Activated T-helper 2 cell treated with anti-CD3 and anti-CD28 coated beads, Interferon-gamma antibody, Interleukin-2, Interleukin-4, amounts not matched to agents 10 μg/mL and 5 μg/mL and 100 μg/mL, durations not matched to agents 14 hours and 24 hours and 36 hours (primary cell): ENCODE results near the gene QARS1. TPM values are rescaled to one million over a fixed set of nuclear protein-coding genes. Genes with fewer than 3 reads are reported as not detected.

Source experiments
- DNase-seq: peaks from one replicate; pipeline ENCODE4 v3.0.0; 2021; ENCODE audit warnings: low spot score
- H3K27ac Mint-ChIP-seq: one replicate; pipeline ENCODE4 v1.8.0; 2021; ENCODE audit warnings: mixed read lengths
- H3K27me3 Mint-ChIP-seq: one replicate; pipeline ENCODE4 v1.8.0; 2021; ENCODE audit warnings: low read depth, mixed read lengths
- H3K36me3 Mint-ChIP-seq: one replicate; pipeline ENCODE4 v1.8.0; 2021; ENCODE audit warnings: low read depth, mixed read lengths
- H3K4me1 Mint-ChIP-seq: one replicate; pipeline ENCODE4 v1.8.0; 2021; ENCODE audit warnings: low read depth, mixed read lengths
- H3K4me3 Mint-ChIP-seq: one replicate; pipeline ENCODE4 v1.8.0; 2021; ENCODE audit warnings: low read depth, mild to moderate bottlenecking, moderate library complexity, mixed read lengths
- H3K9me3 Mint-ChIP-seq: one replicate; pipeline ENCODE4 v1.8.0; 2021; ENCODE audit warnings: mixed read lengths
- intact Hi-C: fragments of 100-400 bp; cut with micrococcal nuclease; formaldehyde crosslinking; loops from one replicate; pipeline ENCODE4 v1.15.1; 2023
- total RNA-seq: library from RNA; stranded (reverse); gene quantifications from 2 replicates; pipeline ENCODE4 v1.2.3, GENCODE V29; 2022

QARS1 gene
- total RNA-seq, 1 donor from 2014 or later: 226 TPM

GRCh38 chr3:49111347-49111746, 6.8 kb upstream of the QARS1 start:
- Mint-ChIP-seq H3K27ac (no peak overlapping the region), H3K4me3 (no peak overlapping the region), H3K4me1 (no peaks in the 10 kb centered on the region), H3K9me3 (no peaks in the 10 kb centered on the region), H3K36me3 (peaks cover 63% of the 10 kb centered on the region), H3K27me3 (no peaks in the 10 kb centered on the region)
- intact Hi-C loops: no loop called here
- no peak for DNase-seq

GRCh38 chr3:49110780-49111179, 6.2 kb upstream of the QARS1 start:
- DNase-seq: no peak
- intact Hi-C loops: no loop called here
- Mint-ChIP-seq H3K27ac (no peak overlapping the region), H3K4me3 (no peak overlapping the region), H3K9me3 (no peaks in the 10 kb centered on the region), H3K36me3 (peaks cover 58% of the 10 kb centered on the region), H3K27me3 (no peaks in the 10 kb centered on the region), H3K4me1 (peaks cover under 1% of the 10 kb centered on the region)

GRCh38 chr3:49108346-49108745, 3.8 kb upstream of the QARS1 start:
- H3K36me3 Mint-ChIP-seq: peaks cover 43% of the 10 kb centered on the region
- DNase-seq: no peak
- no peaks in the 10 kb centered on the region for H3K9me3 Mint-ChIP-seq
- no peak overlapping the region for H3K4me3 Mint-ChIP-seq
- intact Hi-C loops: no loop called here
- no peak overlapping the region for H3K27ac Mint-ChIP-seq
- no peaks in the 10 kb centered on the region for H3K27me3 Mint-ChIP-seq
- H3K4me1 Mint-ChIP-seq: peaks cover 16% of the 10 kb centered on the region

- intact Hi-C loops: loop anchor here (1.0 kb wide), 2 partner anchors 10 to 16 kb away; partner anchors contain the start of genes QRICH1 and USP19
These were observed 518 bp downstream of the QARS1 start for GRCh38 chr3:49104052-49104426.

GRCh38 chr3:49100046-49100615, 4.4 kb downstream of the QARS1 start:
- no peak overlapping the region for H3K4me3 Mint-ChIP-seq
- no peak for DNase-seq

More at GRCh38 chr3:49104052-49104426, 518 bp downstream of the QARS1 start:
- Mint-ChIP-seq H3K27me3 (no peaks in the 10 kb centered on the region), H3K36me3 (peaks cover 46% of the 10 kb centered on the region), H3K9me3 (no peaks in the 10 kb centered on the region), H3K27ac (peak overlapping the region; percentile 93), H3K4me3 (peak overlapping the region; percentile 97), H3K4me1 (peaks cover 18% of the 10 kb centered on the region)
- no peak for DNase-seq

GRCh38 chr3:49098910-49099630, 5.5 kb downstream of the QARS1 start:
- DNase-seq: no peak
- Mint-ChIP-seq H3K27ac (no peak overlapping the region), H3K4me1 (peaks cover 13% of the 10 kb centered on the region), H3K9me3 (no peaks in the 10 kb centered on the region), H3K36me3 (peaks cover 63% of the 10 kb centered on the region), H3K27me3 (no peaks in the 10 kb centered on the region), H3K4me3 (no peak overlapping the region)
- intact Hi-C loops: no loop called here

More at GRCh38 chr3:49100046-49100615, 4.4 kb downstream of the QARS1 start:
- Mint-ChIP-seq H3K36me3 (peaks cover 63% of the 10 kb centered on the region), H3K27me3 (no peaks in the 10 kb centered on the region), H3K9me3 (no peaks in the 10 kb centered on the region), H3K27ac (no peak overlapping the region), H3K4me1 (peaks cover 14% of the 10 kb centered on the region)
- intact Hi-C loops: no loop called here

GRCh38 chr3:49098429-49098828, 6.1 kb downstream of the QARS1 start:
- intact Hi-C loops: no loop called here
- H3K4me3 Mint-ChIP-seq: no peak overlapping the region
- no peak overlapping the region for H3K27ac Mint-ChIP-seq
- DNase-seq: no peak
- peaks cover 59% of the 10 kb centered on the region for H3K36me3 Mint-ChIP-seq
- H3K4me1 Mint-ChIP-seq: peaks cover 8% of the 10 kb centered on the region
- no peaks in the 10 kb centered on the region for H3K9me3 Mint-ChIP-seq
- H3K27me3 Mint-ChIP-seq: no peaks in the 10 kb centered on the region

GRCh38 chr3:49093853-49094767, 10.4 kb downstream of the QARS1 start, which contains the start of gene QRICH1:
Gene QRICH1 (minus strand): TSS chr3:49094071. CDS start chr3:49077017, 17,054 bp downstream.
- H3K9me3 Mint-ChIP-seq: no peaks in the 10 kb centered on the region
- peak within 1 kb of the TSS; percentile 83 for H3K4me3 Mint-ChIP-seq
- DNase-seq: peak; percentile 96
- peaks cover 24% of the 10 kb centered on the region for H3K4me1 Mint-ChIP-seq
- intact Hi-C loops: loop anchor here (1.0 to 2.0 kb wide), 8 partner anchors 10 to 318 kb away; partner anchors contain the start of genes IMPDH2, QARS1, TCTA and USP19
- no peaks in the 10 kb centered on the region for H3K27me3 Mint-ChIP-seq
- H3K27ac Mint-ChIP-seq: peak within 1 kb of the TSS; percentile 91
- peaks cover 33% of the 10 kb centered on the region for H3K36me3 Mint-ChIP-seq

GRCh38 chr3:49092938-49093852, 11.4 kb downstream of the QARS1 start:
- H3K4me3 Mint-ChIP-seq: peak overlapping the region; percentile 83
- peaks cover 25% of the 10 kb centered on the region for H3K36me3 Mint-ChIP-seq
- H3K27ac Mint-ChIP-seq: peak overlapping the region; percentile 91
- DNase-seq: peak; percentile 80
- intact Hi-C loops: loop anchor here (1.0 kb wide), 1 partner anchor 319 kb away; the partner anchor contains the start of gene TCTA
- no peaks in the 10 kb centered on the region for H3K27me3 Mint-ChIP-seq
- peaks cover 24% of the 10 kb centered on the region for H3K4me1 Mint-ChIP-seq
- H3K9me3 Mint-ChIP-seq: no peaks in the 10 kb centered on the region

- no peak for DNase-seq
- H3K4me3 Mint-ChIP-seq: no peak overlapping the region
- intact Hi-C loops: no loop called here
- no peaks in the 10 kb centered on the region for H3K9me3 Mint-ChIP-seq
- no peak overlapping the region for H3K27ac Mint-ChIP-seq
- H3K4me1 Mint-ChIP-seq: peaks cover 4% of the 10 kb centered on the region
- peaks cover 17% of the 10 kb centered on the region for H3K36me3 Mint-ChIP-seq
- H3K27me3 Mint-ChIP-seq: no peaks in the 10 kb centered on the region
These were observed 23.1 kb downstream of the QARS1 start for GRCh38 chr3:49081429-49081828.

- no peak overlapping the region for H3K27ac Mint-ChIP-seq
- intact Hi-C loops: no loop called here
- no peaks in the 10 kb centered on the region for H3K27me3 Mint-ChIP-seq
- peaks cover 4% of the 10 kb centered on the region for H3K4me1 Mint-ChIP-seq
- DNase-seq: no peak
- H3K36me3 Mint-ChIP-seq: peaks cover 31% of the 10 kb centered on the region
- H3K9me3 Mint-ChIP-seq: no peaks in the 10 kb centered on the region
- no peak overlapping the region for H3K4me3 Mint-ChIP-seq
These were observed 25.3 kb downstream of the QARS1 start for GRCh38 chr3:49079270-49079669.

GRCh38 chr3:49076646-49077045, 27.9 kb downstream of the QARS1 start:
- Mint-ChIP-seq H3K4me1 (peaks cover 4% of the 10 kb centered on the region), H3K9me3 (no peaks in the 10 kb centered on the region), H3K4me3 (no peak overlapping the region), H3K27me3 (no peaks in the 10 kb centered on the region), H3K36me3 (peaks cover 53% of the 10 kb centered on the region), H3K27ac (no peak overlapping the region)
- intact Hi-C loops: no loop called here
- no peak for DNase-seq
